ENCODE measurements around the gene XKRX. TPM values are rescaled to one million over a fixed set of nuclear protein-coding genes. Genes with fewer than 3 reads are reported as not detected.

Gene XKRX
- total RNA-seq, 1 experiment from 2014 or later = 0.21 TPM

GRCh38 chrX:100895365-100896075, 33.2 kb downstream of the XKRX start:
- BruUV-seq (replicated peaks) = no TSS peak
- DNase-seq (ENCODE audit: low read depth, low spot score) = no peak
- TF ChIP-seq CTCF (IDR thresholded peaks at IDR 0.05) (peak; percentile 78), TCF7L2 (IDR thresholded peaks at IDR 0.05; ENCODE audit: low read depth, low read length) (no peak), SIN3A (IDR thresholded peaks at IDR 0.05; ENCODE audit: borderline replicate concordance, insufficient read depth, low read depth, low read length) (no peak), POLR2AphosphoS5 (IDR thresholded peaks at IDR 0.05; ENCODE audit: low read depth, low read length) (no peak), REST (IDR thresholded peaks at IDR 0.05; ENCODE audit: insufficient read depth in 1 of 2, low read depth in 2 of 2, low read length in 1 of 2) (no peak)
- H3K4me3 ChIP-seq (ENCODE audit: low read depth in 2 of 2, low read length in 2 of 2) = no peak overlapping the region
- ATAC-seq = peak; percentile 91
- no peaks in the 10 kb centered on the region for H3K36me3 ChIP-seq (ENCODE audit: control insufficient read depth, insufficient read depth, low read length)
- H3K27ac ChIP-seq (ENCODE audit: low read length) = no peak overlapping the region
- H3K9me3 ChIP-seq (ENCODE audit: control insufficient read depth, insufficient read depth, low read depth, low read length) = no peaks in the 10 kb centered on the region
- intact Hi-C loops (cut with micrococcal nuclease; ENCODE audit: unreplicated experiment) (no loop called here), in situ Hi-C loops (cut with HindIII; ENCODE audit: low pct_unique_long_range_greater_than_20kb, low sequenced_read_pairs) (no loop called here)
- H3K27me3 ChIP-seq (ENCODE audit: control insufficient read depth, insufficient read depth, low read length) = no peaks in the 10 kb centered on the region
- H3K4me1 ChIP-seq (ENCODE audit: control insufficient read depth, insufficient read depth, low read length) = no peaks in the 10 kb centered on the region
- CTCF ChIA-PET = no interaction called here
- POLR2A ChIA-PET = no interaction called here

GRCh38 chrX:100883654-100884053, 45.1 kb downstream of the XKRX start:
- no TSS peak for BruUV-seq (replicated peaks)
- no peaks in the 10 kb centered on the region for H3K36me3 ChIP-seq (ENCODE audit: control insufficient read depth, insufficient read depth, low read length)
- H3K27ac ChIP-seq (ENCODE audit: low read length) = no peak overlapping the region
- no peaks in the 10 kb centered on the region for H3K9me3 ChIP-seq (ENCODE audit: control insufficient read depth, insufficient read depth, low read depth, low read length)
- H3K4me1 ChIP-seq (ENCODE audit: control insufficient read depth, insufficient read depth, low read length) = no peaks in the 10 kb centered on the region
- TF ChIP-seq CTCF (IDR thresholded peaks at IDR 0.05) = no peak
- TF ChIP-seq POLR2AphosphoS5 (IDR thresholded peaks at IDR 0.05; ENCODE audit: low read depth, low read length) = no peak
- no peak for TF ChIP-seq SIN3A (IDR thresholded peaks at IDR 0.05; ENCODE audit: borderline replicate concordance, insufficient read depth, low read depth, low read length)
- TF ChIP-seq REST (IDR thresholded peaks at IDR 0.05; ENCODE audit: insufficient read depth in 1 of 2, low read depth in 2 of 2, low read length in 1 of 2) = no peak
- no peak for TF ChIP-seq TCF7L2 (IDR thresholded peaks at IDR 0.05; ENCODE audit: low read depth, low read length)
- H3K27me3 ChIP-seq (ENCODE audit: control insufficient read depth, insufficient read depth, low read length) = no peaks in the 10 kb centered on the region
- in situ Hi-C loops (cut with HindIII; ENCODE audit: low pct_unique_long_range_greater_than_20kb, low sequenced_read_pairs) (no loop called here), intact Hi-C loops (cut with micrococcal nuclease; ENCODE audit: unreplicated experiment) (no loop called here)
- POLR2A ChIA-PET = no interaction called here
- ATAC-seq = no peak
- no peak overlapping the region for H3K4me3 ChIP-seq (ENCODE audit: low read depth in 2 of 2, low read length in 2 of 2)
- CTCF ChIA-PET = no interaction called here
- DNase-seq (ENCODE audit: low read depth, low spot score) = no peak

Data from Panc1 (cell line).